Measurements from ENCODE around the gene GMCL2. TPM values are rescaled to one million over a fixed set of nuclear protein-coding genes. Genes with fewer than 3 reads are reported as not detected.

Gene GMCL2
- total and polyA plus RNA-seq, 9 of the 15 experiments (the other 6 are each of a cell fraction or from before 2014, with no cell fraction given) = 0.04 TPM; not detected in 8

DNA sequence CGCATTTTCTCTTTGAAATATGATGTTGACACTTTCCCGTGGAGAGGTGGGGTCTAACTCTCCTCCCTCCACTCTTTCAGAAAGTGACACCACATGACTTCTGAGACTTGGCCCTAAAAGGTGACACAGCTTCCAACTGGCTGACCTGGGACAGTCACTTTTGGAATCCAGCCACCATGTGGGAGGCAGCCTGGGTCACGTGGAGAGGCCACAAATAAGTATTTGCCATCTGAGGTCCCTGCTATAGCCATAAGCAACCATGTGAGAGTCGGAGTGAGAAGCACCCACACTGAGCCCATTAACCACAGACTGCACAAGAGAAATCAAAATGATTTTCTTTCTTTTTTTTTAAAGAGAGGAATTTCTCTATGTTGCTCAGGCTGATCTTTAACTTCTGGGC lies 49.5 kb upstream of the GMCL2 start (continued):
- TF ChIP-seq, protein P1, sequence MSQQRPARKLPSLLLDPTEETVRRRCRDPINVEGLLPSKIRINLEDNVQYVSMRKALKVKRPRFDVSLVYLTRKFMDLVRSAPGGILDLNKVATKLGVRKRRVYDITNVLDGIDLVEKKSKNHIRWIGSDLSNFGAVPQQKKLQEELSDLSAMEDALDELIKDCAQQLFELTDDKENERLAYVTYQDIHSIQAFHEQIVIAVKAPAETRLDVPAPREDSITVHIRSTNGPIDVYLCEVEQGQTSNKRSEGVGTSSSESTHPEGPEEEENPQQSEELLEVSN (IDR thresholded peaks at IDR 0.05; ENCODE audit: borderline replicate concordance in 1 of 2, extremely low read depth in 1 of 2, insufficient read depth in 1 of 2, insufficient read length in 1 of 2, low read depth in 1 of 2, low read length in 1 of 2, poor library complexity in 1 of 2, severe bottlenecking in 1 of 2) = peak in 1 of 2 experiments; percentile 25
- TF ChIP-seq, protein P2, sequence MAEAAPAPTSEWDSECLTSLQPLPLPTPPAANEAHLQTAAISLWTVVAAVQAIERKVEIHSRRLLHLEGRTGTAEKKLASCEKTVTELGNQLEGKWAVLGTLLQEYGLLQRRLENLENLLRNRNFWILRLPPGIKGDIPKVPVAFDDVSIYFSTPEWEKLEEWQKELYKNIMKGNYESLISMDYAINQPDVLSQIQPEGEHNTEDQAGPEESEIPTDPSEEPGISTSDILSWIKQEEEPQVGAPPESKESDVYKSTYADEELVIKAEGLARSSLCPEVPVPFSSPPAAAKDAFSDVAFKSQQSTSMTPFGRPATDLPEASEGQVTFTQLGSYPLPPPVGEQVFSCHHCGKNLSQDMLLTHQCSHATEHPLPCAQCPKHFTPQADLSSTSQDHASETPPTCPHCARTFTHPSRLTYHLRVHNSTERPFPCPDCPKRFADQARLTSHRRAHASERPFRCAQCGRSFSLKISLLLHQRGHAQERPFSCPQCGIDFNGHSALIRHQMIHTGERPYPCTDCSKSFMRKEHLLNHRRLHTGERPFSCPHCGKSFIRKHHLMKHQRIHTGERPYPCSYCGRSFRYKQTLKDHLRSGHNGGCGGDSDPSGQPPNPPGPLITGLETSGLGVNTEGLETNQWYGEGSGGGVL (CRISPR knock-in tag; IDR thresholded peaks at IDR 0.05) = no peak
- no peak for TF ChIP-seq DDX20 (tag; IDR thresholded peaks at IDR 0.05; ENCODE audit: low read depth)
- TF ChIP-seq DIDO1 (tag; IDR thresholded peaks at IDR 0.05; ENCODE audit: low read depth) = no peak
- no peak for TF ChIP-seq NR2C2 (CRISPR knock-in tag; IDR thresholded peaks at IDR 0.05)
- TF ChIP-seq NR2C2 (tag; IDR thresholded peaks at IDR 0.05) = 0 out of 2 replicates have a peak, but pooled peaks have one; percentile 42
- no peak for TF ChIP-seq EP300 (IDR thresholded peaks at IDR 0.05; ENCODE audit: low read length)
- TF ChIP-seq ZNF77 (CRISPR knock-in tag; IDR thresholded peaks at IDR 0.05) = no peak
- no peak for TF ChIP-seq MEF2D (tag; conservative IDR thresholded peaks at IDR 0.05; ENCODE audit: low read depth)
- TF ChIP-seq RBM25 (IDR thresholded peaks at IDR 0.05; ENCODE audit: low read depth, low read length, severe bottlenecking) = no peak
- no peak for TF ChIP-seq RCOR1 (IDR thresholded peaks at IDR 0.05; ENCODE audit: borderline replicate concordance in 1 of 2, low read depth in 2 of 2, low read length in 2 of 2)
- TF ChIP-seq, protein P3, sequence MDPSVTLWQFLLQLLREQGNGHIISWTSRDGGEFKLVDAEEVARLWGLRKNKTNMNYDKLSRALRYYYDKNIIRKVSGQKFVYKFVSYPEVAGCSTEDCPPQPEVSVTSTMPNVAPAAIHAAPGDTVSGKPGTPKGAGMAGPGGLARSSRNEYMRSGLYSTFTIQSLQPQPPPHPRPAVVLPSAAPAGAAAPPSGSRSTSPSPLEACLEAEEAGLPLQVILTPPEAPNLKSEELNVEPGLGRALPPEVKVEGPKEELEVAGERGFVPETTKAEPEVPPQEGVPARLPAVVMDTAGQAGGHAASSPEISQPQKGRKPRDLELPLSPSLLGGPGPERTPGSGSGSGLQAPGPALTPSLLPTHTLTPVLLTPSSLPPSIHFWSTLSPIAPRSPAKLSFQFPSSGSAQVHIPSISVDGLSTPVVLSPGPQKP (CRISPR knock-in tag; IDR thresholded peaks at IDR 0.05) = no peak
- TF ChIP-seq MYC (IDR thresholded peaks at IDR 0.05; ENCODE audit: low read depth, low read length) = peak; percentile 55
- TF ChIP-seq MYC (CRISPR knock-in tag; IDR thresholded peaks at IDR 0.05; ENCODE audit: borderline replicate concordance, low read depth) = no peak
- no peak for TF ChIP-seq ZNF253 (CRISPR knock-in tag; conservative IDR thresholded peaks at IDR 0.05)
- TF ChIP-seq JUND (IDR thresholded peaks at IDR 0.05; ENCODE audit: borderline replicate concordance, low read depth, low read length) = peak; percentile 35; the same call in 1 of the 2 replicates
- TF ChIP-seq JUND (tag; IDR thresholded peaks at IDR 0.05; ENCODE audit: borderline replicate concordance, low read depth, low read length) = no peak; the same call in 2 of the 3 replicates
- TF ChIP-seq, protein P4, sequence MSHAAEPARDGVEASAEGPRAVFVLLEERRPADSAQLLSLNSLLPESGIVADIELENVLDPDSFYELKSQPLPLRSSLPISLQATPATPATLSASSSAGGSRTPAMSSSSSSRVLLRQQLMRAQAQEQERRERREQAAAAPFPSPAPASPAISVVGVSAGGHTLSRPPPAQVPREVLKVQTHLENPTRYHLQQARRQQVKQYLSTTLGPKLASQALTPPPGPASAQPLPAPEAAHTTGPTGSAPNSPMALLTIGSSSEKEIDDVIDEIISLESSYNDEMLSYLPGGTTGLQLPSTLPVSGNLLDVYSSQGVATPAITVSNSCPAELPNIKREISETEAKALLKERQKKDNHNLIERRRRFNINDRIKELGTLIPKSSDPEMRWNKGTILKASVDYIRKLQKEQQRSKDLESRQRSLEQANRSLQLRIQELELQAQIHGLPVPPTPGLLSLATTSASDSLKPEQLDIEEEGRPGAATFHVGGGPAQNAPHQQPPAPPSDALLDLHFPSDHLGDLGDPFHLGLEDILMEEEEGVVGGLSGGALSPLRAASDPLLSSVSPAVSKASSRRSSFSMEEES (CRISPR knock-in tag; IDR thresholded peaks at IDR 0.05) = peak; percentile 60
- TF ChIP-seq FOXA3 (CRISPR knock-in tag; conservative IDR thresholded peaks at IDR 0.05 in 1 of 2, IDR thresholded peaks at IDR 0.05 in 1 of 2) = no peak
- TF ChIP-seq ZNF175 (CRISPR knock-in tag; IDR thresholded peaks at IDR 0.05; ENCODE audit: low read depth) = 0 out of 2 replicates have a peak, but pooled peaks have one; percentile 28
- TF ChIP-seq, protein P5, sequence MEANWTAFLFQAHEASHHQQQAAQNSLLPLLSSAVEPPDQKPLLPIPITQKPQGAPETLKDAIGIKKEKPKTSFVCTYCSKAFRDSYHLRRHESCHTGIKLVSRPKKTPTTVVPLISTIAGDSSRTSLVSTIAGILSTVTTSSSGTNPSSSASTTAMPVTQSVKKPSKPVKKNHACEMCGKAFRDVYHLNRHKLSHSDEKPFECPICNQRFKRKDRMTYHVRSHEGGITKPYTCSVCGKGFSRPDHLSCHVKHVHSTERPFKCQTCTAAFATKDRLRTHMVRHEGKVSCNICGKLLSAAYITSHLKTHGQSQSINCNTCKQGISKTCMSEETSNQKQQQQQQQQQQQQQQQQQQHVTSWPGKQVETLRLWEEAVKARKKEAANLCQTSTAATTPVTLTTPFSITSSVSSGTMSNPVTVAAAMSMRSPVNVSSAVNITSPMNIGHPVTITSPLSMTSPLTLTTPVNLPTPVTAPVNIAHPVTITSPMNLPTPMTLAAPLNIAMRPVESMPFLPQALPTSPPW (CRISPR knock-in tag; IDR thresholded peaks at IDR 0.05) = peak; percentile 29

All from K562 (cell line).